ENCODE results near the gene FBXW12.

- TF ChIP-seq, protein P1, sequence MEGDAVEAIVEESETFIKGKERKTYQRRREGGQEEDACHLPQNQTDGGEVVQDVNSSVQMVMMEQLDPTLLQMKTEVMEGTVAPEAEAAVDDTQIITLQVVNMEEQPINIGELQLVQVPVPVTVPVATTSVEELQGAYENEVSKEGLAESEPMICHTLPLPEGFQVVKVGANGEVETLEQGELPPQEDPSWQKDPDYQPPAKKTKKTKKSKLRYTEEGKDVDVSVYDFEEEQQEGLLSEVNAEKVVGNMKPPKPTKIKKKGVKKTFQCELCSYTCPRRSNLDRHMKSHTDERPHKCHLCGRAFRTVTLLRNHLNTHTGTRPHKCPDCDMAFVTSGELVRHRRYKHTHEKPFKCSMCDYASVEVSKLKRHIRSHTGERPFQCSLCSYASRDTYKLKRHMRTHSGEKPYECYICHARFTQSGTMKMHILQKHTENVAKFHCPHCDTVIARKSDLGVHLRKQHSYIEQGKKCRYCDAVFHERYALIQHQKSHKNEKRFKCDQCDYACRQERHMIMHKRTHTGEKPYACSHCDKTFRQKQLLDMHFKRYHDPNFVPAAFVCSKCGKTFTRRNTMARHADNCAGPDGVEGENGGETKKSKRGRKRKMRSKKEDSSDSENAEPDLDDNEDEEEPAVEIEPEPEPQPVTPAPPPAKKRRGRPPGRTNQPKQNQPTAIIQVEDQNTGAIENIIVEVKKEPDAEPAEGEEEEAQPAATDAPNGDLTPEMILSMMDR (IDR thresholded peaks at IDR 0.05): no peak
- TF ChIP-seq POLR2A (IDR thresholded peaks at IDR 0.05): peak; percentile 61
Measured at GRCh38 chr3:48429960-48430707, 58.1 kb downstream of the FBXW12 start, which contains the start of gene PLXNB1.

Data from transverse colon (tissue), 3 donors.